G401 (cell line): ENCODE data around the gene FRMD5. TPM values are rescaled to one million over a fixed set of nuclear protein-coding genes. Genes with fewer than 3 reads are reported as not detected.
"Not testable (repeated sequence)": the region's sequence is repeated elsewhere in the genome, so short reads cannot be mapped to it uniquely, and the experiment has no call there.

Source experiments
- DNase-seq: peaks from one replicate; pipeline ENCODE4 v3.0.0-alpha.2; 2015; ENCODE audit warnings: low spot score
- in situ Hi-C: cut with HindIII; loops from 2 replicates; pipeline ENCODE4 v1.10.0; 2016; ENCODE audit warnings: low sequenced_read_pairs, mixed read lengths
- total RNA-seq: library from RNA; depleted of rRNA; stranded (reverse); fragments of >200 nt; shearing (Covaris generic); gene quantifications from 2 replicates; pipeline ENCODE4 v1.2.3, GENCODE V29; 2014; rRNA removed

FRMD5 gene
- not detected in 2 replicates for total RNA-seq

- in situ Hi-C loops, result no loop called here
- DNase-seq, result peak; percentile 97
Measured at GRCh38 chr15:44195151-44195740, at the start of gene FRMD5. FRMD5 (minus strand) TSS chr15:44195271.

GRCh38 chr15:44243829-44244228 lies 48.8 kb upstream of the FRMD5 start:
- in situ Hi-C loops, result no loop called here
- peak; percentile 9 for DNase-seq

- DNase-seq, result peak; percentile 23
- in situ Hi-C loops, result no loop called here
Measured at GRCh38 chr15:44243141-44243540, 48.1 kb upstream of the FRMD5 start.

- no peak for DNase-seq
- in situ Hi-C loops, result no loop called here
Measured at GRCh38 chr15:44231842-44232241, 36.8 kb upstream of the FRMD5 start.

- DNase-seq, in situ Hi-C loops: not testable (repeated sequence)
Measured at GRCh38 chr15:44229301-44229700, 34.2 kb upstream of the FRMD5 start.

GRCh38 chr15:44227584-44227983 lies 32.5 kb upstream of the FRMD5 start:
- DNase-seq, result no peak
- in situ Hi-C loops, result no loop called here

- DNase-seq, in situ Hi-C loops: not testable (repeated sequence)
Measured at GRCh38 chr15:44227001-44227400, 31.9 kb upstream of the FRMD5 start.

- DNase-seq, result no peak
- in situ Hi-C loops, result no loop called here
Measured at GRCh38 chr15:44222478-44222877, 27.4 kb upstream of the FRMD5 start.

- peak; percentile 81 for DNase-seq
- in situ Hi-C loops, result no loop called here
Measured at GRCh38 chr15:44219073-44219472, 24.0 kb upstream of the FRMD5 start.

GRCh38 chr15:44216958-44217357 lies 21.9 kb upstream of the FRMD5 start:
- DNase-seq, result no peak
- in situ Hi-C loops, result no loop called here

GRCh38 chr15:44215594-44215993 lies 20.5 kb upstream of the FRMD5 start:
- in situ Hi-C loops, result no loop called here
- peak; percentile 33 for DNase-seq

- no peak for DNase-seq
- in situ Hi-C loops, result no loop called here
Measured at GRCh38 chr15:44208956-44209355, 13.9 kb upstream of the FRMD5 start.

GRCh38 chr15:44207643-44208042 lies 12.6 kb upstream of the FRMD5 start:
- in situ Hi-C loops, result no loop called here
- no peak for DNase-seq

GRCh38 chr15:44199393-44199792 lies 4.3 kb upstream of the FRMD5 start:
- in situ Hi-C loops, result no loop called here
- DNase-seq, result no peak

GRCh38 chr15:44194323-44195150 lies 534 bp downstream of the FRMD5 start:
- peak; percentile 57 for DNase-seq
- in situ Hi-C loops, result no loop called here

- in situ Hi-C loops, result no loop called here
Measured at GRCh38 chr15:44193651-44194322, 1.3 kb downstream of the FRMD5 start.

GRCh38 chr15:44188795-44189194 lies 6.3 kb downstream of the FRMD5 start:
- DNase-seq, result no peak
- in situ Hi-C loops, result no loop called here

More at GRCh38 chr15:44193651-44194322, 1.3 kb downstream of the FRMD5 start:
- DNase-seq, result peak; percentile 66

- in situ Hi-C loops, result no loop called here
Measured at GRCh38 chr15:44186705-44187104, 8.4 kb downstream of the FRMD5 start.

GRCh38 chr15:44183363-44183762 lies 11.7 kb downstream of the FRMD5 start:
- in situ Hi-C loops, result no loop called here
- no peak for DNase-seq

More at GRCh38 chr15:44186705-44187104, 8.4 kb downstream of the FRMD5 start:
- no peak for DNase-seq

- in situ Hi-C loops, result no loop called here
- no peak for DNase-seq
Measured at GRCh38 chr15:44181410-44181809, 13.7 kb downstream of the FRMD5 start.
